ENCODE results near the gene CADM4. TPM values are rescaled to one million over a fixed set of nuclear protein-coding genes. Genes with fewer than 3 reads are reported as not detected.

CADM4 gene
- total and polyA plus RNA-seq, 8 donors: 5.9 to 11.3 (median 8.7) TPM

DNA sequence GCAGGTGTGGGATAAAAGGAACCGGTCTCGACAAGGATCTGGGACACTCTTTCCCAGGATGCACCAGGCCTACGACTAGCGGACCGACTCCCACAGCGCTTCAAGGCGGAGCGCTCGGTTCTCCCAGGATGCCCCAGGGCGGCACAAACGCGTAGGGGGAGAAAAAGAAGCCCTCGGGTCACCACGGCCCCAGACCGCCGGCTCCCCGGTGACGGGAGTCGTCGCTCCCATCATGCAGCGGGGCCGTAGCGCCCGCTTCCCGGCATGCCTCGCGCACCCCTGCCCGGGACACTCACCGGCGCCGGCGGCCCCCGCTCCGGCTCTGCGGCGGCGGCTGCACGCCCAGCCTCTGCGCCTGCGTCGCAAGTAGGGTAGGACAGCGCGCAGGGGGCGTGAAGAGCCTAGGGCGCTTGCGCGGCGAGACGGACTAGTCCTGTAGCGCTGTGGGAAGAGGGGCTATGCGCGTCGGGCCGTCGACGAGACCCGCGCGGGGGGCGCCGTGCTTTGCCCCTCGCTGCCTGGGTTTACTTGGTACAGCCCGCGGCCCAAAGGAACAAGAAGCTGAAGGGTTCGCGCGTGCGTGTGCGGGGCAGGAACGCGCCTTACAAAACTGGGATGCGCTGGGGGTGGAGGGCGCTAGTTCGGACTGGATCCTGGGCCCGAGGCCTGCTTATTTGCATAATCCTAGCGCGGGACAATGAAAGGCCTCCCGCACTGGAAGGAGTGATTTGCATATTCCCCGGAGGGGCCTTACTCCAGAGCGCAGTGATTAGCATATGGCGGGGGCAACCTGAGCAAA is 20.2 kb downstream of the CADM4 start, which contains the start of gene ZNF428:
ZNF428 (minus strand) TSS at position 368 of the 799 bp plus-strand sequence. CDS start 5,325 bp downstream, outside the sequence.
- Histone ChIP-seq H3K9me3 (no peaks in the 10 kb centered on the region), H3K4me3 (peak within 1 kb of the TSS; percentile 69 to 80 (median 70)), H3K27me3 (no peaks in the 10 kb centered on the region), H3K4me1 (peaks cover 0 to 7% (median 0%) of the 10 kb centered on the region in 3 donors), H3K27ac (peak within 1 kb of the TSS; percentile 90 to 94 (median 91)), H3K36me3 (no peaks in the 10 kb centered on the region)
- DNase-seq (peak; percentile 76 to 94 (median 82)), ATAC-seq (peak; percentile 87 to 95 (median 89)), FAIRE-seq (no peak)
- TF ChIP-seq CTCF (IDR thresholded peaks at IDR 0.05): no peak
- intact Hi-C loops (cut with DNase I): no loop called here
- 0% methylated on average over 80 to 81 of the region's 81 CpGs for WGBS, 2 donors

GRCh38 chr19:43618921-43619261 is 20.8 kb downstream of the CADM4 start:
- FAIRE-seq (no peak), ATAC-seq (peak; percentile 7 to 34 (median 26)), DNase-seq (peak in 2 of 6 donors; percentile 13 to 30)
- Histone ChIP-seq H3K36me3 (no peaks in the 10 kb centered on the region), H3K27ac (peak overlapping the region; percentile 90 to 94 (median 91)), H3K4me1 (peaks cover 0 to 7% (median 0%) of the 10 kb centered on the region in 3 donors), H3K27me3 (no peaks in the 10 kb centered on the region), H3K9me3 (no peaks in the 10 kb centered on the region), H3K4me3 (peak overlapping the region; percentile 69 to 80 (median 70))
- 1% methylated on average over 14 of the region's 14 CpGs for WGBS, 2 donors
- no peak for TF ChIP-seq CTCF (IDR thresholded peaks at IDR 0.05)
- intact Hi-C loops (cut with DNase I): no loop called here

DNA sequence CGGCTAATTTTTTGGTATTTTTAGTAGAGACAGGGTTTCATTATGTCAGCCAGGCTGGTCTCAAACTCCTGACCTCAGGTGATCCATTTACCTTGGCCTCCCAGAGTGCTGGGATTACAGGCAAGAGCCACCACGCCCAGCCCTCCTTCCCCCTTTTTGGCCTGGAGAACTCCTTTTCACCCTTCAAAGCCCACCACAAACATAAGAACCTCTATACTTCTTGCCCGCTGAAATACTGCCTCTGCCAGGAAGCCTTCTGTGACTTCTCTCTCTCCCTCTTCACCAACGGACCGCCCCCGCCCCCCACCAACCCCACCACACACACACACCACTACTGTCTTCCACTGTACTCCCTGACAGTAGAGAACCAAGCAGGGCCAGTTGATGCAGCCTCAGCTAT is 22.7 kb downstream of the CADM4 start:
- intact Hi-C loops (cut with DNase I): no loop called here
- Histone ChIP-seq H3K27ac (no peak overlapping the region), H3K4me1 (peaks cover 0 to 7% (median 0%) of the 10 kb centered on the region in 3 donors), H3K4me3 (no peak overlapping the region), H3K36me3 (peaks cover 0 to 6% (median 3%) of the 10 kb centered on the region in 3 donors), H3K9me3 (no peaks in the 10 kb centered on the region), H3K27me3 (no peaks in the 10 kb centered on the region)
- DNase-seq (peak in 1 of 6 donors; percentile 8), ATAC-seq (no peak), FAIRE-seq (no peak)
- WGBS, 2 donors: 90 to 92% methylated on average over 6 of the region's 6 CpGs
- no peak for TF ChIP-seq CTCF (IDR thresholded peaks at IDR 0.05)

DNA sequence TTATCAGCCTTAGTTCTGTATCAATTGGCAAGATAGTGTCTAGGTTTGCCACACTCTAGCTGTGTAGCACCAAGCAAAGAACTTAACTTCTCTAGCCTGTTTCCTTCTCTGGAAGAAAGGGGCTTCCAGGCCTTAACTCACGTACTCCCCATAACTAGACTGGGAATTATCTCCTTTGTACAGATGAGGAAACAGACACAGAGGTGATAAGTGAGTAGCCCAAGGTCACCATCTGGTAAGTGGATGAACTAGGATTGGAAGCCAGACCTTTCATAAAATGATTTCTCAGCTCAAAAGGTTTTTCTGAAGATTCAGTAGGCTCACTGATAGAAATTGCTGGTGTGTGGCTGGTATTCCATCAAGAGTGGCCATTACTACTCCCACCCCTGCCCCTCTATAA is 23.3 kb downstream of the CADM4 start:
- 30 to 38% methylated on average over 1 of the region's 1 CpG for WGBS, 2 donors
- DNase-seq: no peak
- intact Hi-C loops (cut with DNase I): no loop called here
- peaks cover 0 to 7% (median 0%) of the 10 kb centered on the region in 3 donors for H3K4me1 ChIP-seq
- H3K27ac ChIP-seq: no peak overlapping the region
- FAIRE-seq: no peak
- no peak for TF ChIP-seq CTCF (IDR thresholded peaks at IDR 0.05)
- no peak overlapping the region for H3K4me3 ChIP-seq
- no peaks in the 10 kb centered on the region for H3K27me3 ChIP-seq
- peaks cover 0 to 6% (median 6%) of the 10 kb centered on the region in 3 donors for H3K36me3 ChIP-seq
- no peak for ATAC-seq
- no peaks in the 10 kb centered on the region for H3K9me3 ChIP-seq

DNA sequence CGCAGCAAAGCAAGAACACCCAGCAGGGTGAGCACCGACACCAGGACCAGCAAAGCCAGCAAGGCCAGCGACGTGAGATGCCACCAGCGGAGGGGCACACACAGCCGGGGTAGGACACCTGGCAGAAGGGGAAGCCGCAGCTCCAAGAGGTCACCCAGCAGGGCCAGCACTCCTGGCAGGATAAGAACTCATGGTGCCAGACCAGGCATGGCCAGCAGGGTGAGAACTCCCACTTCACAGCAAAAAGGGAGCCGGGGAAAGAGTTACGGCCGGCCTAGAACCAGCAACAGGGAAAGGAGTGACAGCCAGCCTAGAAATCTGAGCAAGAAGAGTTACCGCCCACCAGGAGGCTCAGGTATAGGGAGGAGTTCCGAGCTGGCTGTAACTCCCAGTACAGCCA is 27.3 kb downstream of the CADM4 start:
- H3K36me3 ChIP-seq: peaks cover 0 to 6% (median 6%) of the 10 kb centered on the region in 3 donors
- intact Hi-C loops (cut with DNase I): no loop called here
- H3K4me1 ChIP-seq: no peaks in the 10 kb centered on the region
- 96% methylated on average over 12 of the region's 12 CpGs for WGBS, 2 donors
- H3K4me3 ChIP-seq: no peak overlapping the region
- DNase-seq (peak in 1 of 6 donors; percentile 35), FAIRE-seq (no peak), ATAC-seq (no peak)
- no peak overlapping the region for H3K27ac ChIP-seq
- no peaks in the 10 kb centered on the region for H3K9me3 ChIP-seq
- H3K27me3 ChIP-seq: no peaks in the 10 kb centered on the region
- no peak for TF ChIP-seq CTCF (IDR thresholded peaks at IDR 0.05)
